ENCODE data around the gene CCNT1.
"Not testable (repeated sequence)": the region's sequence is repeated elsewhere in the genome, so short reads cannot be mapped to it uniquely, and the experiment has no call there.

CCNT1 gene

DNA sequence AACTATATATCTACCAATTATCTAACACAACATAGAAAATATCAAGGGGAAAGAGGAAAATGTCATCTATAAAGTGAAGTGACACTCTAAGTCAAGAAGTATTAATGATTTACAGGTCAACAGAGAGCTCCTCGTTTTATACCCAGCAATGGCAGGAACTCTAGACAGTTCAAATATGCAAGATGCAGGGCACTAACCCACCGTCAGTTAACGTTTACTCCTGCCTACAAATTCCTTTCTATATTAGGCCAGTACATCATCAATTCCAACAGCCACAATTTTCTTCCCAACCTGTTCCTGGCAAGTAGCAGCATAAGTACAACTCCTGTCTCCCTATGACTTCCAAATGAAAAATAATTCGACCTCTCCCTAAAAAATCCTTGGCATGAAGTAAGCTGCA lies 25.5 kb downstream of the CCNT1 start:
- no peak for DNase-seq

DNA sequence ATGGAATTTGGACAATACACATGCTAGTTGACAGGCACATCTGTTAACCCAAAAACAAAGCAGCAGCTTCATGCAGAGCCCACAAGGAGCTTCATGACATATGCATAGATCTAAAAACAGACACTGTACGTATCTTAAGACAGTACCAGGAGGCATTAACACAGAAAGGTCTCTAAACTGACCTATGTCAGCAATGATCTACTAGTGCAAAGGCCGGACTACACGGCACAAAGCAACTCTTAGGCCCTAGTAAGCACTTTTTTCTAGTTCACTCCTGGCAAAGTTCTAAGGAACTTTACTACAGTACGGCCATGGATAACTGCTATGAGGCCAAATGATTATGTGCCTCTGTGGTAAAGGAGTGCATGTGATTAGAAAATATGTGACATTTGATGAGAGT lies 26.1 kb downstream of the CCNT1 start:
- no peak for DNase-seq

DNA sequence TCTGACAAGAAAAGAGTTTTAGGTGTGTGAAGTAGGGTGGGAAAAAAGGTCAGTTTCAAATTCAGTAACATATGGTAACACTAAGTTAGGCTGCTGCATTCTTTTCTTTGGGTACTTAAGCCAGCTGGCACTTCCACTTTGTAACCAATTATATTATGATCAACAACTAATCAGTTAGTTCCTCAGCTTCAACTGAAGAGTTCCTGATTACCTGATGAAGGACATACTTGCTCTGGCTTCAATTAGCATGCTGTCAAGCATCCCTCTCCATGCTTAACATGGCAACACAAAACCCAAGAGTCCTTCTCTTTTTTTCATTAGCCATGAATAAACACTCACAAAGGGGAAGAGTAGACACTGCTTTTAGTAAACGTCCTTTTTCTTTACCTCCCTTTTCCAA lies 27.7 kb downstream of the CCNT1 start:
- no peak for DNase-seq

DNA sequence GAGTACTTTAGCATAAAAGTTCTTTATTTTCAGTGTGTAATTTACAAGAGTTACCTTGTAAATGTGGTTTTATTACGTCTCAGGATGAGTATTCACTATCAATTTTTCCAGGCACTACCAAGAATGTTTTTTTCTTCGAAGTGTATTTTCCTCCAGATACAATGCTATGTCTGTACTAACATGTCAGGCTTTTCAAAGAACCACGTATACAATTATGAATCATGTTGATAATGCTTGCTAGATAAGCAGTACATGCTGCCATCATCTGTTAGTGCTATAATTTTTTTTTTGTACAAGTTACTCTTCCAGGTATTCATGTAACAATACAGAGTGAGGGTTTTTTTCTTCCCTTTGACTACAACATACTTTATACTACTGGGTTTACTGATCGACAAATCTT lies 28.9 kb downstream of the CCNT1 start:
- DNase-seq = no peak

GRCh38 chr12:48686615-48687334 lies 29.7 kb downstream of the CCNT1 start:
- DNase-seq = no peak

GRCh38 chr12:48686037-48686595 lies 30.4 kb downstream of the CCNT1 start:
- no peak for DNase-seq

GRCh38 chr12:48683534-48683933 lies 33.0 kb downstream of the CCNT1 start:
- no peak for DNase-seq

GRCh38 chr12:48682927-48683326 lies 33.6 kb downstream of the CCNT1 start:
- no peak for DNase-seq

- DNase-seq = not testable (repeated sequence)
These were observed 34.0 kb downstream of the CCNT1 start for GRCh38 chr12:48682533-48682905.

- peak; percentile 94 for DNase-seq
These were observed 34.6 kb downstream of the CCNT1 start, which contains the start of gene KANSL2 for GRCh38 chr12:48681710-48682532. Gene KANSL2, minus strand, starts transcription at chr12:48682238. Its CDS starts 606 bp downstream, at chr12:48681632.

GRCh38 chr12:48681399-48681709 lies 35.2 kb downstream of the CCNT1 start:
- DNase-seq = no peak

DNA sequence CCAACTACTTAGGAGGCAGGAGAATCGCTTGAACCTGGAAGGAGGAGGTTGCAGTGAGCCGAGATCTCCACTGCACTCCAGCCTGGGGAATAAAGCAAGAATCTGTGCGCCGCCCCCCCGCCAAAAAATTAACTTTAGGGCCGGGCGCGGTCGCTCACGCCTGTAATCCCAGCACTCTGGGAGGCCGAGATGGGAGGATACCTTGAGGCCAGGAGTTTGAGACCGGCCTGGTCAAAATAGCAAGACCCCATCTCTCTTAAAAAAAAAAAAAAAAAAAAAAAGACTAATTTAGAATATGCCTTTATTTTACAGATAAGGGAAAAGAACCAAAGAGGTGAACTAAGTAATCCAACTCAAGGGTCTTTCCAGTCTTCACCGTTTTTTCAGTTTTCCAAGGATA lies 35.6 kb downstream of the CCNT1 start:
- DNase-seq = no peak

GRCh38 chr12:48678551-48679185 lies 37.8 kb downstream of the CCNT1 start:
- no peak for DNase-seq

DNA sequence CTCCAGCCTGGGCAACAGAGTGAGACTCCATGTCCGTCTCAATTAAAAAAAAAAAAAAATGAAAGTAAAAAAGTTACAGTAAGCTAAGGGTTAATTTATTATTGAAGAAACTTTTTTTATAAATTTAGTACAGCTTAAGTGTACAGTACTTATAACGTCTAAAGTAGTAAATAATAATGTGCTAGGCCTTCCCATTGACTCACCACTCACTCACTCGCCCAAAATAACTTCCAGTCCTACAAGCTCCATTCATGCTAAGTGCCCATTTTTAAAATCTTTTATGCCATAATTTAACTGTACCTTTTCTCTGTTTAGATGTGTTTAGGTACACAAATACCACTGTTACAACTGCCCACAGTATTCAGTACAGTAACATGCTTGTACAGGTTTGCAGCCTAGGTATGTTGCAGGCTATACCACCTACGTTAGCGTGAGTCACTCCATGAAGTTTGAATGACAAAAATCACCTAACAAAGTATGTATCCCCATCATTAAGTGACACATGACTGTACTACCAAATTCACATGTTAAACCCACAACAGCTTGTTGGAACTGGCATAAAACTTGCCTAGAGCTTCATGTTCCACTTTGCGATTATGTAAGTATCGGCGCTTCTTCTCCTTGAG lies 45.2 kb downstream of the CCNT1 start:
- DNase-seq = no peak

- DNase-seq = no peak
These were observed 47.5 kb downstream of the CCNT1 start for GRCh38 chr12:48668996-48669395.

DNA sequence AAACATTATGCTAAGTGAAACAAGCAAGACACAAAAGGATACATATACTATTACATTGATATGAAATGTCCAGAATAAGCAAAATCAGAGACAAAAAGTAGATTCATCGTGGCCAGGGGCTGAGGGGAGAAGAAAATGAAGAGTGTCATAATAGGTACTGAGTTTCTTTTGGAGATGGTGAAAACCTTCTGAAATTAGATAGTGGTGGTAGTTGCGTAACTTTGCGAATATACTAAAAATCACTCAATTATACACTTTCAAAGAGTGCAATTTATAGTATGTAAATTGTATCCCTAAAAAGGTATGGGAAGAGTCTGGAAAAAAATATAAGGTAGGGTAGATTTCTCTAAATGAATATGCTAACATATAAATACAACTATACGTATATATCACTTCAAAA lies 56.6 kb downstream of the CCNT1 start:
- no peak for DNase-seq

- DNase-seq = no peak
These were observed 64.8 kb downstream of the CCNT1 start for GRCh38 chr12:48651681-48652080.

GRCh38 chr12:48645354-48645753 lies 71.2 kb downstream of the CCNT1 start:
- DNase-seq = not testable (repeated sequence)

- no peak for DNase-seq
These were observed 73.5 kb downstream of the CCNT1 start for GRCh38 chr12:48643011-48643410.

- not testable (repeated sequence) for DNase-seq
These were observed 74.6 kb downstream of the CCNT1 start for GRCh38 chr12:48641752-48642555.

DNA sequence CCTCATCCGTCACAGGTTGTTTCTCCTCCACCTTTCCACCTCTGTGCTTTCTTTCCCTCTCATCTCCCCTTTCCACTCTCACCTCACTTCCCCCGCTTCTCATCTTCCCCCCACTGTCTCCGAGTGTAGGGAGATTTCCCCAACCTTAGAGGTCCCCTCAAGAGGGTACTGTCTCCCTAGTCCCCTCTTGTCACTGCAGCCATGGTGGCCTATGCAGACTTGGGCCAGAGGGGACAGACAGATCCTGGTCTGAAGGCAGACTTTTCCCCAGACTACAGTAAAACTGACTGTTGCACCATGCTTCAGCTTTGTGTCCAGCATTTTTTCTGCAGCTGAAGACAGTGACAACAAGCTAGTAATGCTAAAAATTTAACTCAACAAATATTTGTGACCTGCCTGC lies 75.7 kb downstream of the CCNT1 start:
- no peak for DNase-seq

DNA sequence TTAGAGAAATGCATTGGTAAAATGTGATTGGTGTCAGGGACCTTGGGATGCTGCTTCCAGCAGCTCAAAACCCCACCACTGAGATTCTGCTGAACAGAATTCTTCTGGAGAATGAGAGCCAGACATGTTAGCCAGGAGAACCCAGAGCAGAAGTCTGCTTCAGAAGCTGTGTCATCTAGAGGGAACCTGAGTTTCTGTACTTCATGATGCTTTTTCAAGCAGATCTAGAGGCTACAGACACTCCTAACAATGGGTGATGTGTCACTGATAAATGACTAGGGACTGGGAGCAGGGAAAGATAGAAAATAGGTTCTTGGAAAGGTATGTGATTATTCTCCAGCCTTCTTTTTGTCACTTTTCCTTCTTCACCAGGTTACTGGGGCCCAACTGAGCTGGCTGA lies 76.1 kb downstream of the CCNT1 start:
- no peak for DNase-seq
